DND-41 (cell line): ENCODE measurements around the gene MYLIP.

ENCODE experiments used
- ATAC-seq: fragments of 200-7000 bp; cut with Tn5 transposase; 3 replicates; pipeline ENCODE4 v1.9.1; 2021; ENCODE audit warnings: low read depth; ENCODE audit not compliant: insufficient read depth
- DNase-seq: peaks from one replicate; pipeline ENCODE4 v3.0.0-alpha.2; 2020
- H2AFZ ChIP-seq: 2 replicates; pipeline ENCODE4 v1.6.0; 2012; ENCODE audit warnings: low read depth, low read length
- H3K27ac ChIP-seq: 2 replicates; pipeline ENCODE4 v1.5.1; 2012; ENCODE audit warnings: low read length, inconsistent platforms
- H3K27me3 ChIP-seq: fragments of 200-600 bp; sonication (generic); 2 replicates; pipeline ENCODE4 v1.6.0; 2012; ENCODE audit warnings: low read length, mild to moderate bottlenecking, inconsistent platforms; ENCODE audit not compliant: insufficient read depth, poor library complexity
- H3K36me3 ChIP-seq: 2 replicates; pipeline ENCODE4 v1.5.1; 2012; ENCODE audit warnings: low read length, inconsistent platforms; ENCODE audit not compliant: insufficient read depth
- H3K4me1 ChIP-seq: 2 replicates; pipeline ENCODE4 v1.5.1; 2012; ENCODE audit warnings: mild to moderate bottlenecking, low read length; ENCODE audit not compliant: insufficient read depth
- H3K4me2 ChIP-seq: 2 replicates; pipeline ENCODE4 v1.6.0; 2012; ENCODE audit warnings: mild to moderate bottlenecking, moderate library complexity, low read length, inconsistent platforms; ENCODE audit not compliant: insufficient read depth
- H3K4me3 ChIP-seq, 2 experiments: fragments of 200-600 bp in 1 of 2; shearing (Covaris generic) in 1 of 2; 2 replicates each; pipeline ENCODE4 v1.5.1; 2012 to 2016; ENCODE audit warnings: inconsistent platforms in 2 of 2, low read length in 2 of 2, mild to moderate bottlenecking in 2 of 2, low read depth in 1 of 2, moderate library complexity in 1 of 2
- H3K79me2 ChIP-seq: 2 replicates; pipeline ENCODE4 v1.6.0; 2012; ENCODE audit warnings: low read length, inconsistent platforms; ENCODE audit not compliant: insufficient read depth
- H3K9ac ChIP-seq: 2 replicates; pipeline ENCODE4 v1.6.0; 2012; ENCODE audit warnings: low read depth, mild to moderate bottlenecking, inconsistent platforms, low read length, moderate library complexity
- H3K9me3 ChIP-seq: 2 replicates; pipeline ENCODE4 v1.5.1; 2012; ENCODE audit warnings: low read length, moderate library complexity, mild to moderate bottlenecking, inconsistent platforms; ENCODE audit not compliant: insufficient read depth, severe bottlenecking
- H4K20me1 ChIP-seq: 2 replicates; pipeline ENCODE4 v1.6.0; 2012; ENCODE audit warnings: low read length; ENCODE audit not compliant: insufficient read depth
- EZH2 ChIP-seq: IDR thresholded peaks from 3 replicates; pipeline ENCODE4 v1.6.1; 2012; ENCODE audit warnings: borderline replicate concordance, low read depth, mild to moderate bottlenecking, moderate library complexity, low read length, inconsistent platforms; ENCODE audit not compliant: severe bottlenecking
- TF ChIP-seq, protein P1 (sequence below): IDR thresholded peaks from 2 replicates; pipeline ENCODE4 v1.5.1; 2012; ENCODE audit warnings: borderline replicate concordance, low read length, moderate library complexity, mild to moderate bottlenecking; ENCODE audit not compliant: poor library complexity, severe bottlenecking; ENCODE audit errors: extremely low read depth

The MYLIP gene

GRCh38 chr6:16130437-16130891, 1.6 kb downstream of the MYLIP start:
- no peak overlapping the region for H3K9ac ChIP-seq
- ATAC-seq (no peak), DNase-seq (no peak)
- no peaks in the 10 kb centered on the region for H3K36me3 ChIP-seq
- no peaks in the 10 kb centered on the region for H3K9me3 ChIP-seq
- no peak overlapping the region for H3K27ac ChIP-seq
- no peak overlapping the region for H2AFZ ChIP-seq
- no peak for TF ChIP-seq EZH2
- TF ChIP-seq, protein P1, sequence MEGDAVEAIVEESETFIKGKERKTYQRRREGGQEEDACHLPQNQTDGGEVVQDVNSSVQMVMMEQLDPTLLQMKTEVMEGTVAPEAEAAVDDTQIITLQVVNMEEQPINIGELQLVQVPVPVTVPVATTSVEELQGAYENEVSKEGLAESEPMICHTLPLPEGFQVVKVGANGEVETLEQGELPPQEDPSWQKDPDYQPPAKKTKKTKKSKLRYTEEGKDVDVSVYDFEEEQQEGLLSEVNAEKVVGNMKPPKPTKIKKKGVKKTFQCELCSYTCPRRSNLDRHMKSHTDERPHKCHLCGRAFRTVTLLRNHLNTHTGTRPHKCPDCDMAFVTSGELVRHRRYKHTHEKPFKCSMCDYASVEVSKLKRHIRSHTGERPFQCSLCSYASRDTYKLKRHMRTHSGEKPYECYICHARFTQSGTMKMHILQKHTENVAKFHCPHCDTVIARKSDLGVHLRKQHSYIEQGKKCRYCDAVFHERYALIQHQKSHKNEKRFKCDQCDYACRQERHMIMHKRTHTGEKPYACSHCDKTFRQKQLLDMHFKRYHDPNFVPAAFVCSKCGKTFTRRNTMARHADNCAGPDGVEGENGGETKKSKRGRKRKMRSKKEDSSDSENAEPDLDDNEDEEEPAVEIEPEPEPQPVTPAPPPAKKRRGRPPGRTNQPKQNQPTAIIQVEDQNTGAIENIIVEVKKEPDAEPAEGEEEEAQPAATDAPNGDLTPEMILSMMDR = no peak
- no peaks in the 10 kb centered on the region for H3K79me2 ChIP-seq
- peaks cover 21% of the 10 kb centered on the region for H3K27me3 ChIP-seq
- H3K4me3 ChIP-seq = no peak overlapping the region
- H4K20me1 ChIP-seq = no peaks in the 10 kb centered on the region
- no peak overlapping the region for H3K4me2 ChIP-seq
- H3K4me1 ChIP-seq = peaks cover 3% of the 10 kb centered on the region; the same call in 1 of the 2 replicates

- TF ChIP-seq, protein P1 = no peak
- TF ChIP-seq EZH2 = no peak
- no peak overlapping the region for H3K4me3 ChIP-seq
- H3K27me3 ChIP-seq = peaks cover 21% of the 10 kb centered on the region
- H3K4me2 ChIP-seq = no peak overlapping the region
- no peaks in the 10 kb centered on the region for H4K20me1 ChIP-seq
- H3K36me3 ChIP-seq = no peaks in the 10 kb centered on the region
- ATAC-seq = peak; percentile 69
- H3K9me3 ChIP-seq = no peaks in the 10 kb centered on the region
- H3K79me2 ChIP-seq = no peaks in the 10 kb centered on the region
- H3K4me1 ChIP-seq = peaks cover 3% of the 10 kb centered on the region; the same call in 1 of the 2 replicates
- no peak overlapping the region for H3K27ac ChIP-seq
- no peak overlapping the region for H3K9ac ChIP-seq
- no peak for DNase-seq
- no peak overlapping the region for H2AFZ ChIP-seq
Measured at GRCh38 chr6:16130932-16131387, 2.1 kb downstream of the MYLIP start.

GRCh38 chr6:16132909-16133308, 4.0 kb downstream of the MYLIP start:
- Histone ChIP-seq H3K4me2 (no peak overlapping the region), H3K4me3 (no peak overlapping the region), H3K9ac (no peak overlapping the region), H3K27ac (no peak overlapping the region), H3K4me1 (peaks cover 3% of the 10 kb centered on the region; the same call in 1 of the 2 replicates), H3K9me3 (no peaks in the 10 kb centered on the region), H3K27me3 (peaks cover 24% of the 10 kb centered on the region), H3K79me2 (no peaks in the 10 kb centered on the region), H3K36me3 (no peaks in the 10 kb centered on the region), H4K20me1 (no peaks in the 10 kb centered on the region), H2AFZ (no peak overlapping the region)
- no peak for ATAC-seq
- TF ChIP-seq EZH2 = no peak
- TF ChIP-seq, protein P1 = no peak
- no peak for DNase-seq
